GM12878 (cell line): ENCODE results near the gene TSPAN5. TPM values are rescaled to one million over a fixed set of nuclear protein-coding genes. Genes with fewer than 3 reads are reported as not detected.
"Not testable (repeated sequence)": the region's sequence is repeated elsewhere in the genome, so short reads cannot be mapped to it uniquely, and the experiment has no call there.

Experiments used
- ATAC-seq: fragments of 200-7000 bp; cut with Tn5 transposase; 3 replicates; pipeline ENCODE4 v1.9.1; 2020; ENCODE audit warnings: mild to moderate bottlenecking, moderate library complexity
- BruUV-seq: library from RNA; stranded (reverse); fragments of 400-500 nt; replicated peaks from 2 replicates; lab custom pipeline; 2021; lab: Mats Ljungman, UMichigan
- CTCF ChIA-PET: fragments of 300-600 bp; sonication (Branson Sonifier 250); formaldehyde crosslinking; extraction: SDS; loops from one replicate; lab custom pipeline; 2021; ENCODE audit warnings: inconsistent platforms; lab: Yijun Ruan, JAX
- POLR2A ChIA-PET: fragments of 350-600 bp; formaldehyde crosslinking; extraction: SDS; loops from one replicate; lab custom pipeline; 2021; ENCODE audit warnings: inconsistent platforms; lab: Charles Lee
- RAD21 ChIA-PET: fragments of 300-600 bp; sonication (Branson Sonifier 250); formaldehyde crosslinking; loops from one replicate; lab custom pipeline; 2023; ENCODE audit warnings: antibody characterized with exemption; ENCODE audit not compliant: unreplicated experiment; lab: Charles Lee
- SMC1A ChIA-PET: fragments of 300-600 bp; sonication (Branson Sonifier 250); formaldehyde crosslinking; loops from one replicate; lab custom pipeline; 2023; ENCODE audit not compliant: unreplicated experiment, uncharacterized antibody; lab: Charles Lee
- DNase-seq: peaks from one replicate; pipeline ENCODE4 v3.0.0-alpha.2; 2011; ENCODE audit warnings: low read depth, low spot score
- FAIRE-seq: peaks from 3 replicates; lab custom pipeline; 2011; peaks lifted over from hg19 to GRCh38; lab: Jason Lieb, UNC
- H2AFZ ChIP-seq: 2 replicates; pipeline ENCODE4 v1.6.0; 2011; ENCODE audit warnings: low read depth, low read length, control low read depth; ENCODE audit not compliant: control insufficient read depth
- H3K27ac ChIP-seq: 2 replicates; pipeline ENCODE4 v1.5.1; 2011; ENCODE audit warnings: control low read depth; ENCODE audit not compliant: control insufficient read depth, insufficient read depth
- H3K27me3 ChIP-seq, 2 experiments: replicated peaks in 1 of 2; 2 replicates each; pipeline versions ENCODE4 v1.6.0 to v1.6.1; 2011; ENCODE audit warnings: low read length in 1 of 2; ENCODE audit not compliant: control insufficient read depth in 2 of 2, insufficient read depth in 2 of 2
- H3K36me3 ChIP-seq, 2 experiments: 2 replicates each; pipeline ENCODE4 v1.5.1; 2011; ENCODE audit warnings: low read length in 1 of 2; ENCODE audit not compliant: control insufficient read depth in 2 of 2, insufficient read depth in 2 of 2
- H3K4me1 ChIP-seq: 2 replicates; pipeline ENCODE4 v1.6.1; 2011; ENCODE audit warnings: mild to moderate bottlenecking, low read length, moderate library complexity, mixed read lengths; ENCODE audit not compliant: control insufficient read depth, insufficient read depth
- H3K4me2 ChIP-seq: 2 replicates; pipeline ENCODE4 v1.6.0; 2011; ENCODE audit warnings: control low read depth; ENCODE audit not compliant: control insufficient read depth, insufficient read depth
- H3K4me3 ChIP-seq: fragments of 200-600 bp; sonication (generic); 2 replicates; pipeline ENCODE4 v1.5.1; 2016
- H3K79me2 ChIP-seq: 2 replicates; pipeline ENCODE4 v1.6.0; 2011; ENCODE audit warnings: low read length; ENCODE audit not compliant: control insufficient read depth, insufficient read depth
- H3K9ac ChIP-seq: 2 replicates; pipeline ENCODE4 v1.8.0; 2011; ENCODE audit warnings: low read length, control low read depth, mixed read lengths; ENCODE audit not compliant: control insufficient read depth, insufficient read depth
- H3K9me3 ChIP-seq: replicated peaks from 3 replicates; pipeline ENCODE4 v1.5.1; 2011; ENCODE audit warnings: mild to moderate bottlenecking, low read length; ENCODE audit not compliant: control insufficient read depth, insufficient read depth
- H4K20me1 ChIP-seq: 2 replicates; pipeline ENCODE4 v1.6.0; 2011; ENCODE audit not compliant: control insufficient read depth, insufficient read depth
- ATF7 ChIP-seq: fragments of 450-650 bp; IDR thresholded peaks from 2 replicates; pipeline ENCODE4 v1.6.1; 2016; ENCODE audit warnings: low read depth, mild to moderate bottlenecking
- CHD1 ChIP-seq: IDR thresholded peaks from 2 replicates; pipeline ENCODE4 v1.6.1; 2012; ENCODE audit warnings: low read depth, low read length, improper control_type of control experiment
- ETV6 ChIP-seq, 2 experiments: fragments of 450-650 bp in 1 of 2; IDR thresholded peaks in 1 of 2; conservative IDR thresholded peaks in 1 of 2; 2 replicates each; pipeline ENCODE4 v1.6.1; 2014; ENCODE audit warnings: antibody characterized with exemption in 1 of 2, borderline replicate concordance in 1 of 2, low read depth in 1 of 2, mild to moderate bottlenecking in 1 of 2, moderate library complexity in 1 of 2
- NFXL1 ChIP-seq: fragments of 450-650 bp; IDR thresholded peaks from 2 replicates; pipeline ENCODE4 v1.6.1; 2017; ENCODE audit warnings: antibody characterized with exemption, mild to moderate bottlenecking, borderline replicate concordance
- PAX8 ChIP-seq: fragments of 450-650 bp; IDR thresholded peaks from 2 replicates; pipeline ENCODE4 v1.6.1; 2017; ENCODE audit warnings: mild to moderate bottlenecking, moderate library complexity
- WRNIP1 ChIP-seq: IDR thresholded peaks from 2 replicates; pipeline ENCODE4 v1.6.1; 2011; ENCODE audit warnings: low read depth, low read length, improper control_type of control experiment, borderline replicate concordance
- ZNF24 ChIP-seq: fragments of 450-650 bp; IDR thresholded peaks from 2 replicates; pipeline ENCODE4 v1.6.1; 2017; ENCODE audit warnings: antibody characterized with exemption, mild to moderate bottlenecking
- WGBS: methylation state at CpG from one replicate; pipeline ENCODE4 v1.1.6; 2016; ENCODE audit warnings: low lambda C conversion rate; ENCODE audit not compliant: insufficient replicate concordance, insufficient coverage; ENCODE audit errors: missing lambda C conversion rate; 5-methylcytosine and 5-hydroxymethylcytosine counted together
- in situ Hi-C: fragments of 300-500 bp; cut with MboI; formaldehyde crosslinking; loops from 9 replicates; pipeline ENCODE4 v1.14.3; 2018; ENCODE audit warnings: mixed read lengths
- intact Hi-C: fragments of 100-400 bp; cut with micrococcal nuclease; formaldehyde crosslinking; loops from one replicate; pipeline ENCODE4 v1.14.2; 2022; ENCODE audit not compliant: unreplicated experiment
- polyA plus RNA-seq, 11 experiments: library from polyadenylated mRNA; depleted of rRNA in 4 of 11; unstranded in 6 of 11; stranded (reverse) in 5 of 11; fragments of >200 nt; fragmentation: Nextera tagmentation in 4 of 11; fragmentation: Illumina TruSeq in 1 of 11; extraction: Ambion mirVana in 4 of 11; extraction: Trizol in 1 of 11; gene quantifications; 1 replicate in 1 of 11; 2 replicates in 10 of 11; pipeline versions ENCODE4 v1.2.1 to v1.2.3, GENCODE V29; 2011 to 2016; ENCODE audit warnings: inconsistent platforms in 2 of 11, missing spikeins in 2 of 11, low read depth in 1 of 11
- total RNA-seq, 4 experiments: library from RNA; depleted of rRNA in 3 of 4; stranded (reverse); fragments of >200 nt in 3 of 4; fragmentation: Illumina TruSeq in 1 of 4; extraction: Trizol in 1 of 4; gene quantifications; 2 replicates each; pipeline versions ENCODE4 v1.2.1 to v1.2.3, GENCODE V29; 2013 to 2021
- TF ChIP-seq, protein P1 (sequence below): IDR thresholded peaks from 2 replicates; pipeline ENCODE4 v1.6.1; 2012; ENCODE audit warnings: improper control_type of control experiment, low read depth, low read length; ENCODE audit not compliant: insufficient replicate concordance
- TF ChIP-seq, protein P2 (sequence below): IDR thresholded peaks from 2 replicates; pipeline ENCODE4 v1.6.1; 2012; ENCODE audit warnings: low read length, inconsistent platforms

TSPAN5 gene
- total and polyA plus RNA-seq, 10 of the 15 experiments (the other 5 are each of a cell fraction or from before 2014, with no cell fraction given), result 0.09 to 8.2 (median 0.27) TPM

DNA sequence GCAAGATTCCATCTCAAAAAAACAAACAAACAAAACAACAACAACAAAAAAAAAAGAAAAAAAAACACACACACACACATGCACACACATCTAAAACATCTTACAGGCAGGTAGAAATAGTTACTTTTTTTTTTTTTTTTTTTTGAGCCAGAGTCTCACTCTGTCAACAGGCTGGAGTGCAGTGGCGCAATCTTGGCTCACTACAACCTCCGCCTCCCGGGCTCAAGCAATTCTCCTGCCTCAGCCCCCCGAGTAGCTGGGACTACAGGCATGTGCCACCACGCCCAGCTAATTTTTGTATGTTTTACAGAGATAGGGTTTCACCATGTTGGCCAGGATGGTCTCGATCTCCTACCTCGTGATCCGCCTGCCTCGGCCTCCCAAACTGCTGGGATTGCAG is 201.0 kb downstream of the TSPAN5 start:
- H2AFZ ChIP-seq, H3K9me3 ChIP-seq, H3K4me1 ChIP-seq, H4K20me1 ChIP-seq, intact Hi-C loops, FAIRE-seq, DNase-seq, ATAC-seq, H3K27ac ChIP-seq, H3K4me2 ChIP-seq, H3K4me3 ChIP-seq, POLR2A ChIA-PET, H3K9ac ChIP-seq, H3K79me2 ChIP-seq, H3K36me3 ChIP-seq, RAD21 ChIA-PET, BruUV-seq, H3K27me3 ChIP-seq: not testable (repeated sequence)
- in situ Hi-C loops, result loop anchor here (25.0 kb wide), 1 partner anchor 955 kb away; no protein-coding TSS in a partner anchor
- ChIA-PET SMC1A (interaction anchor here (1.0 to 1.3 kb wide), 2 partner anchors 9 to 104 kb away, joined by 4 to 5 read pairs; no protein-coding TSS in a partner anchor), CTCF (interaction anchor here (0.7 to 4.4 kb wide), 2 partner anchors 10 to 32 kb away, joined by 3 to 19 read pairs; no protein-coding TSS in a partner anchor)
- WGBS, result 66% methylated on average over 9 of the region's 9 CpGs

DNA sequence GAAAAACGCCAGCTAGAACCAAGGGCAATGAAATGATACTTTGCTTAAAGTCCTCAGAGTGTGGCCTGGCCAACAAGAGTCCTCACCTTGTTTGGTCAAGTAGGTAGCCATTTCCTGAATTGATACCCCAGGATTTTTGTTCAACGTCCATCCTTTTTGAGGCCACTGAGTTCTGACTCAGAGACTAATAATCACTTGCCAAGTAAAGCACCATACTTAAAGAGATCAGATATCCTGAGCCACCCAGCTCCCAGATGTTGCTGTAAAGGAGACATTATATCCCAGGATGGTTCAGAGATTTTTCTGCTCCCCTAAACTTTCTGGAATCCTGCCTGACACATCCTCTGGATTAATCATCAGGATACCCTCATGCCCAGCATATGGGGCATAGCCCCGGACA is 206.3 kb downstream of the TSPAN5 start:
- RAD21 ChIA-PET, result no interaction called here
- SMC1A ChIA-PET, result interaction anchor here (0.9 to 1.3 kb wide), 2 partner anchors 16 to 25 kb away, joined by 3 read pairs; no protein-coding TSS in a partner anchor
- WGBS, result 31% methylated on average over 3 of the region's 3 CpGs
- POLR2A ChIA-PET, result interaction anchor here (0.7 kb wide), 1 partner anchor 124 kb away, joined by 3 read pairs; no protein-coding TSS in a partner anchor
- H3K4me3 ChIP-seq, result no peak overlapping the region
- no TSS peak for BruUV-seq
- CTCF ChIA-PET, result interaction anchor here (3.7 kb wide), 1 partner anchor 16 kb away, joined by 20 read pairs; no protein-coding TSS in a partner anchor
- no peak overlapping the region for H2AFZ ChIP-seq
- peaks cover 12% of the 10 kb centered on the region for H3K4me1 ChIP-seq
- H3K4me2 ChIP-seq, result no peak overlapping the region
- H3K36me3 ChIP-seq, result no peaks in the 10 kb centered on the region; a peak in 1 of 4 replicates
- no peaks in the 10 kb centered on the region for H3K27me3 ChIP-seq
- TF ChIP-seq, protein P1, sequence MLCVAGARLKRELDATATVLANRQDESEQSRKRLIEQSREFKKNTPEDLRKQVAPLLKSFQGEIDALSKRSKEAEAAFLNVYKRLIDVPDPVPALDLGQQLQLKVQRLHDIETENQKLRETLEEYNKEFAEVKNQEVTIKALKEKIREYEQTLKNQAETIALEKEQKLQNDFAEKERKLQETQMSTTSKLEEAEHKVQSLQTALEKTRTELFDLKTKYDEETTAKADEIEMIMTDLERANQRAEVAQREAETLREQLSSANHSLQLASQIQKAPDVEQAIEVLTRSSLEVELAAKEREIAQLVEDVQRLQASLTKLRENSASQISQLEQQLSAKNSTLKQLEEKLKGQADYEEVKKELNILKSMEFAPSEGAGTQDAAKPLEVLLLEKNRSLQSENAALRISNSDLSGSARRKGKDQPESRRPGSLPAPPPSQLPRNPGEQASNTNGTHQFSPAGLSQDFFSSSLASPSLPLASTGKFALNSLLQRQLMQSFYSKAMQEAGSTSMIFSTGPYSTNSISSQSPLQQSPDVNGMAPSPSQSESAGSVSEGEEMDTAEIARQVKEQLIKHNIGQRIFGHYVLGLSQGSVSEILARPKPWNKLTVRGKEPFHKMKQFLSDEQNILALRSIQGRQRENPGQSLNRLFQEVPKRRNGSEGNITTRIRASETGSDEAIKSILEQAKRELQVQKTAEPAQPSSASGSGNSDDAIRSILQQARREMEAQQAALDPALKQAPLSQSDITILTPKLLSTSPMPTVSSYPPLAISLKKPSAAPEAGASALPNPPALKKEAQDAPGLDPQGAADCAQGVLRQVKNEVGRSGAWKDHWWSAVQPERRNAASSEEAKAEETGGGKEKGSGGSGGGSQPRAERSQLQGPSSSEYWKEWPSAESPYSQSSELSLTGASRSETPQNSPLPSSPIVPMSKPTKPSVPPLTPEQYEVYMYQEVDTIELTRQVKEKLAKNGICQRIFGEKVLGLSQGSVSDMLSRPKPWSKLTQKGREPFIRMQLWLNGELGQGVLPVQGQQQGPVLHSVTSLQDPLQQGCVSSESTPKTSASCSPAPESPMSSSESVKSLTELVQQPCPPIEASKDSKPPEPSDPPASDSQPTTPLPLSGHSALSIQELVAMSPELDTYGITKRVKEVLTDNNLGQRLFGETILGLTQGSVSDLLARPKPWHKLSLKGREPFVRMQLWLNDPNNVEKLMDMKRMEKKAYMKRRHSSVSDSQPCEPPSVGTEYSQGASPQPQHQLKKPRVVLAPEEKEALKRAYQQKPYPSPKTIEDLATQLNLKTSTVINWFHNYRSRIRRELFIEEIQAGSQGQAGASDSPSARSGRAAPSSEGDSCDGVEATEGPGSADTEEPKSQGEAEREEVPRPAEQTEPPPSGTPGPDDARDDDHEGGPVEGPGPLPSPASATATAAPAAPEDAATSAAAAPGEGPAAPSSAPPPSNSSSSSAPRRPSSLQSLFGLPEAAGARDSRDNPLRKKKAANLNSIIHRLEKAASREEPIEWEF, result no peak
- TF ChIP-seq WRNIP1 (no peak), ETV6 (conservative IDR thresholded peaks at IDR 0.05 in 1 of 2, IDR thresholded peaks at IDR 0.05 in 1 of 2; ENCODE audit: borderline replicate concordance in 1 of 2, low read depth in 1 of 2) (no peak), ZNF24 (no peak), ATF7 (no peak), NFXL1 (no peak), PAX8 (no peak), CHD1 (no peak)
- TF ChIP-seq, protein P2, sequence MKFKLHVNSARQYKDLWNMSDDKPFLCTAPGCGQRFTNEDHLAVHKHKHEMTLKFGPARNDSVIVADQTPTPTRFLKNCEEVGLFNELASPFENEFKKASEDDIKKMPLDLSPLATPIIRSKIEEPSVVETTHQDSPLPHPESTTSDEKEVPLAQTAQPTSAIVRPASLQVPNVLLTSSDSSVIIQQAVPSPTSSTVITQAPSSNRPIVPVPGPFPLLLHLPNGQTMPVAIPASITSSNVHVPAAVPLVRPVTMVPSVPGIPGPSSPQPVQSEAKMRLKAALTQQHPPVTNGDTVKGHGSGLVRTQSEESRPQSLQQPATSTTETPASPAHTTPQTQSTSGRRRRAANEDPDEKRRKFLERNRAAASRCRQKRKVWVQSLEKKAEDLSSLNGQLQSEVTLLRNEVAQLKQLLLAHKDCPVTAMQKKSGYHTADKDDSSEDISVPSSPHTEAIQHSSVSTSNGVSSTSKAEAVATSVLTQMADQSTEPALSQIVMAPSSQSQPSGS, result no peak
- no peak for FAIRE-seq
- DNase-seq, result no peak
- H3K27ac ChIP-seq, result no peak overlapping the region
- no peaks in the 10 kb centered on the region; the same call in 2 of the 3 replicates for H3K9me3 ChIP-seq
- intact Hi-C loops, result no loop called here
- H4K20me1 ChIP-seq, result no peaks in the 10 kb centered on the region
- ATAC-seq, result no peak
- in situ Hi-C loops, result loop anchor here (25.0 kb wide), 1 partner anchor 960 kb away; no protein-coding TSS in a partner anchor
- H3K79me2 ChIP-seq, result no peaks in the 10 kb centered on the region
- H3K9ac ChIP-seq, result no peak overlapping the region
